GM12878 (cell line): Measurements from ENCODE around the gene TFDP1.

Experiments
- BCL11A ChIP-seq: IDR thresholded peaks from 2 replicates; pipeline ENCODE4 v1.6.1; 2011; ENCODE audit warnings: low read depth, low read length
- EGR1 ChIP-seq, 2 experiments: IDR thresholded peaks; 1 replicate in 1 of 2; 2 replicates in 1 of 2; pipeline ENCODE4 v1.6.1; 2011 to 2012; ENCODE audit warnings: low read depth in 2 of 2, low read length in 2 of 2, borderline replicate concordance in 1 of 2, mild to moderate bottlenecking in 1 of 2, moderate library complexity in 1 of 2
- FOXM1 ChIP-seq: IDR thresholded peaks from 2 replicates; pipeline ENCODE4 v1.6.1; 2012; ENCODE audit warnings: low read depth, mild to moderate bottlenecking, inconsistent platforms, low read length, moderate library complexity
- POLR2A ChIP-seq: IDR thresholded peaks from 2 replicates; pipeline ENCODE4 v1.6.1; 2011; ENCODE audit warnings: low read depth, mild to moderate bottlenecking, low read length
- POLR2AphosphoS2 ChIP-seq: IDR thresholded peaks from 2 replicates; pipeline ENCODE4 v1.6.1; 2011; ENCODE audit warnings: low read depth, mild to moderate bottlenecking, low read length, improper control_type of control experiment, moderate library complexity
- STAT1 ChIP-seq: fragments of 450-650 bp; conservative IDR thresholded peaks from 2 replicates; pipeline ENCODE4 v1.6.1; 2014; ENCODE audit warnings: antibody characterized with exemption, mild to moderate bottlenecking
- STAT3 ChIP-seq: IDR thresholded peaks from 2 replicates; pipeline ENCODE4 v1.6.1; 2011; ENCODE audit warnings: low read depth, low read length, improper control_type of control experiment
- TAF1 ChIP-seq: IDR thresholded peaks from 2 replicates; pipeline ENCODE4 v1.6.1; 2011; ENCODE audit warnings: mild to moderate bottlenecking, low read depth, low read length, borderline replicate concordance
- TCF7 ChIP-seq: IDR thresholded peaks from 2 replicates; pipeline ENCODE4 v1.6.1; 2014; ENCODE audit warnings: antibody characterized with exemption, borderline replicate concordance
- TF ChIP-seq, protein P1 (sequence below): IDR thresholded peaks from 2 replicates; pipeline ENCODE4 v1.6.1; 2011; ENCODE audit warnings: mild to moderate bottlenecking, low read depth, low read length, moderate library complexity; ENCODE audit not compliant: insufficient replicate concordance
- TF ChIP-seq, protein P2 (sequence below), 3 experiments: IDR thresholded peaks in 2 of 3; conservative IDR thresholded peaks in 1 of 3; 2 replicates each; pipeline ENCODE4 v1.5.1; 2011; ENCODE audit warnings: low read depth in 3 of 3, low read length in 3 of 3, mild to moderate bottlenecking in 3 of 3, control low read depth in 2 of 3, moderate library complexity in 2 of 3, inconsistent platforms in 1 of 3, mixed read lengths in 1 of 3; ENCODE audit not compliant: control insufficient read depth in 2 of 3, insufficient read depth in 1 of 3; ENCODE audit errors: extremely low read depth in 1 of 3
- TF ChIP-seq, protein P3 (sequence below): fragments of 450-650 bp; IDR thresholded peaks from 2 replicates; pipeline ENCODE4 v1.6.1; 2016; ENCODE audit warnings: mild to moderate bottlenecking

DNA sequence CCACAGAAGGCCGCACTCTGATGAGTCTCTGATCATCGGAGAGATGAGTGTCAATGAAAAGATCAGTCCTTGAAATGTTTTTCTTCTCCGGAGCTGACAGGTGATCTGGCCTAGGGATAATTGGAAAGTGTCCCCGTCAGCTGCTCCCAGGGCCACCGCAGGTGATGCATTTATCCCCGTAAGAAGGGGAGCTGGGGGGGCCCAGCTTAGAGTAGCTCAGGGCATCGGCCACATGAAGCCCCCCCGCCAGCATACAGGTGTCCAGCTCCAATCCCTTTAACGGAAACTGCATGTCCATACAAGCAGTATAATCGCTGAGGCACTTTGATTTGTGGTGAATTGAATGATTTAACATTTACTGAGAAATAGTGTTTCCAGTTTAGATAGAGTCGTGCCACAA, 45.7 kb downstream of the TFDP1 start:
- TF ChIP-seq TAF1, result no peak
- no peak for TF ChIP-seq BCL11A
- no peak for TF ChIP-seq POLR2A
- TF ChIP-seq, protein P1, sequence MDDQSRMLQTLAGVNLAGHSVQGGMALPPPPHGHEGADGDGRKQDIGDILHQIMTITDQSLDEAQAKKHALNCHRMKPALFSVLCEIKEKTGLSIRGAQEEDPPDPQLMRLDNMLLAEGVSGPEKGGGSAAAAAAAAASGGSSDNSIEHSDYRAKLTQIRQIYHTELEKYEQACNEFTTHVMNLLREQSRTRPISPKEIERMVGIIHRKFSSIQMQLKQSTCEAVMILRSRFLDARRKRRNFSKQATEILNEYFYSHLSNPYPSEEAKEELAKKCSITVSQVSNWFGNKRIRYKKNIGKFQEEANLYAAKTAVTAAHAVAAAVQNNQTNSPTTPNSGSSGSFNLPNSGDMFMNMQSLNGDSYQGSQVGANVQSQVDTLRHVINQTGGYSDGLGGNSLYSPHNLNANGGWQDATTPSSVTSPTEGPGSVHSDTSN, result no peak
- TF ChIP-seq POLR2AphosphoS2, result no peak
- TF ChIP-seq, protein P2, sequence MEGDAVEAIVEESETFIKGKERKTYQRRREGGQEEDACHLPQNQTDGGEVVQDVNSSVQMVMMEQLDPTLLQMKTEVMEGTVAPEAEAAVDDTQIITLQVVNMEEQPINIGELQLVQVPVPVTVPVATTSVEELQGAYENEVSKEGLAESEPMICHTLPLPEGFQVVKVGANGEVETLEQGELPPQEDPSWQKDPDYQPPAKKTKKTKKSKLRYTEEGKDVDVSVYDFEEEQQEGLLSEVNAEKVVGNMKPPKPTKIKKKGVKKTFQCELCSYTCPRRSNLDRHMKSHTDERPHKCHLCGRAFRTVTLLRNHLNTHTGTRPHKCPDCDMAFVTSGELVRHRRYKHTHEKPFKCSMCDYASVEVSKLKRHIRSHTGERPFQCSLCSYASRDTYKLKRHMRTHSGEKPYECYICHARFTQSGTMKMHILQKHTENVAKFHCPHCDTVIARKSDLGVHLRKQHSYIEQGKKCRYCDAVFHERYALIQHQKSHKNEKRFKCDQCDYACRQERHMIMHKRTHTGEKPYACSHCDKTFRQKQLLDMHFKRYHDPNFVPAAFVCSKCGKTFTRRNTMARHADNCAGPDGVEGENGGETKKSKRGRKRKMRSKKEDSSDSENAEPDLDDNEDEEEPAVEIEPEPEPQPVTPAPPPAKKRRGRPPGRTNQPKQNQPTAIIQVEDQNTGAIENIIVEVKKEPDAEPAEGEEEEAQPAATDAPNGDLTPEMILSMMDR (IDR thresholded peaks at IDR 0.05 in 2 of 3, conservative IDR thresholded peaks at IDR 0.05 in 1 of 3; ENCODE audit: control insufficient read depth in 2 of 3, extremely low read depth in 1 of 3, insufficient read depth in 1 of 3, low read depth in 3 of 3, low read length in 3 of 3), result no peak
- TF ChIP-seq STAT3, result no peak
- TF ChIP-seq, protein P3, sequence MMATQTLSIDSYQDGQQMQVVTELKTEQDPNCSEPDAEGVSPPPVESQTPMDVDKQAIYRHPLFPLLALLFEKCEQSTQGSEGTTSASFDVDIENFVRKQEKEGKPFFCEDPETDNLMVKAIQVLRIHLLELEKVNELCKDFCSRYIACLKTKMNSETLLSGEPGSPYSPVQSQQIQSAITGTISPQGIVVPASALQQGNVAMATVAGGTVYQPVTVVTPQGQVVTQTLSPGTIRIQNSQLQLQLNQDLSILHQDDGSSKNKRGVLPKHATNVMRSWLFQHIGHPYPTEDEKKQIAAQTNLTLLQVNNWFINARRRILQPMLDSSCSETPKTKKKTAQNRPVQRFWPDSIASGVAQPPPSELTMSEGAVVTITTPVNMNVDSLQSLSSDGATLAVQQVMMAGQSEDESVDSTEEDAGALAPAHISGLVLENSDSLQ, result no peak
- TF ChIP-seq TCF7, result no peak
- TF ChIP-seq STAT1, result no peak
- no peak for TF ChIP-seq EGR1 (IDR thresholded peaks at IDR 0.05; ENCODE audit: borderline replicate concordance in 1 of 2, low read depth in 2 of 2, low read length in 2 of 2)
- TF ChIP-seq FOXM1, result no peak
